ENCODE results near the gene ZFAND3.

ZFAND3 gene

GRCh38 chr6:37894585-37894984 lies 75.1 kb downstream of the ZFAND3 start:
- DNase-seq (ENCODE audit: low read depth), result no peak

GRCh38 chr6:37897321-37897720 lies 77.8 kb downstream of the ZFAND3 start:
- DNase-seq (ENCODE audit: low read depth), result no peak

- no peak for DNase-seq (ENCODE audit: low read depth)
Observed at GRCh38 chr6:37897818-37898515, 78.4 kb downstream of the ZFAND3 start.

- no peak for DNase-seq (ENCODE audit: low read depth)
Observed at GRCh38 chr6:37903351-37904340, 84.1 kb downstream of the ZFAND3 start.

- no peak for DNase-seq (ENCODE audit: low read depth)
Observed at GRCh38 chr6:37904590-37904989, 85.1 kb downstream of the ZFAND3 start.

GRCh38 chr6:37906121-37906520 lies 86.6 kb downstream of the ZFAND3 start:
- DNase-seq (ENCODE audit: low read depth), result no peak

GRCh38 chr6:37910998-37911397 lies 91.5 kb downstream of the ZFAND3 start:
- no peak for DNase-seq (ENCODE audit: low read depth)

GRCh38 chr6:37913210-37913609 lies 93.7 kb downstream of the ZFAND3 start:
- no peak for DNase-seq (ENCODE audit: low read depth)

GRCh38 chr6:37915463-37915862 lies 95.9 kb downstream of the ZFAND3 start:
- no peak for DNase-seq (ENCODE audit: low read depth)

GRCh38 chr6:37916149-37916548 lies 96.6 kb downstream of the ZFAND3 start:
- no peak for DNase-seq (ENCODE audit: low read depth)

GRCh38 chr6:37916675-37917074 lies 97.1 kb downstream of the ZFAND3 start:
- DNase-seq (ENCODE audit: low read depth), result no peak

GRCh38 chr6:37917566-37917965 lies 98.0 kb downstream of the ZFAND3 start:
- DNase-seq (ENCODE audit: low read depth), result no peak

GRCh38 chr6:37919417-37920157 lies 100.1 kb downstream of the ZFAND3 start:
- no peak for DNase-seq (ENCODE audit: low read depth)

- DNase-seq (ENCODE audit: low read depth), result no peak
Observed at GRCh38 chr6:37920667-37921066, 101.1 kb downstream of the ZFAND3 start.

- no peak for DNase-seq (ENCODE audit: low read depth)
Observed at GRCh38 chr6:37922563-37922962, 103.0 kb downstream of the ZFAND3 start.

- no peak for DNase-seq (ENCODE audit: low read depth)
Observed at GRCh38 chr6:37923514-37923913, 104.0 kb downstream of the ZFAND3 start.

GRCh38 chr6:37926661-37927060 lies 107.1 kb downstream of the ZFAND3 start:
- no peak for DNase-seq (ENCODE audit: low read depth)

- no peak for DNase-seq (ENCODE audit: low read depth)
Observed at GRCh38 chr6:37928217-37928616, 108.7 kb downstream of the ZFAND3 start.

- DNase-seq (ENCODE audit: low read depth), result no peak
Observed at GRCh38 chr6:37930288-37930971, 110.9 kb downstream of the ZFAND3 start.

- no peak for DNase-seq (ENCODE audit: low read depth)
Observed at GRCh38 chr6:37931066-37931465, 111.5 kb downstream of the ZFAND3 start.

- no peak for DNase-seq (ENCODE audit: low read depth)
Observed at GRCh38 chr6:37934276-37934675, 114.7 kb downstream of the ZFAND3 start.

GRCh38 chr6:37936150-37936549 lies 116.6 kb downstream of the ZFAND3 start:
- DNase-seq (ENCODE audit: low read depth), result no peak

Data from activated T-helper 1 cell treated with Interleukin-2 at 50 U/mL for 16 hours (primary cell).